ENCODE data around the gene FADS3. TPM values are rescaled to one million over a fixed set of nuclear protein-coding genes. Genes with fewer than 3 reads are reported as not detected.

FADS3 gene
- total and polyA plus RNA-seq, 2 donors (not counting 1 experiment from before 2014, with no cell fraction given) = 225 to 256 TPM

- Histone ChIP-seq H3K27ac (ENCODE audit: low read length in 2 of 2) (no peak overlapping the region), H3K27me3 (replicated peaks in 1 of 4; ENCODE audit: control extremely low read depth in 1 of 4, control insufficient read depth in 3 of 4, insufficient read depth in 4 of 4, low read length in 3 of 4) (no peaks in the 10 kb centered on the region), H3K36me3 (replicated peaks in 1 of 2; ENCODE audit: control extremely low read depth in 1 of 2, control insufficient read depth in 1 of 2, extremely low read depth in 1 of 2, insufficient read depth in 2 of 2, low read length in 1 of 2) (no peaks in the 10 kb centered on the region), H3K79me2 (ENCODE audit: control insufficient read depth, insufficient read depth, low read length) (no peaks in the 10 kb centered on the region), H4K20me1 (ENCODE audit: control insufficient read depth, insufficient read depth, low read length, poor library complexity, severe bottlenecking) (no peaks in the 10 kb centered on the region), H3K4me1 (ENCODE audit: control insufficient read depth in 2 of 2, insufficient read depth in 2 of 2, low read length in 2 of 2) (no peaks in the 10 kb centered on the region), H3K4me3 (ENCODE audit: control extremely low read depth in 1 of 5, extremely low read depth in 1 of 5, insufficient read depth in 1 of 5, low read depth in 2 of 5, low read length in 4 of 5) (no peak overlapping the region), H3K4me2 (replicated peaks; ENCODE audit: low read depth, low read length, poor library complexity, severe bottlenecking) (no peak overlapping the region), H2AFZ (ENCODE audit: insufficient read depth, low read depth, low read length, poor library complexity, severe bottlenecking) (no peak overlapping the region), H3K9me3 (ENCODE audit: control extremely low read depth in 1 of 3, control insufficient read depth in 2 of 3, insufficient read depth in 1 of 3, low read length in 2 of 3) (no peaks in the 10 kb centered on the region), H3K9ac (ENCODE audit: low read length) (no peak overlapping the region)
- Mint-ChIP-seq H3K4me3 (no peak overlapping the region), H3K27me3 (no peaks in the 10 kb centered on the region), H3K27ac (no peak overlapping the region), H3K9me3 (ENCODE audit: insufficient read depth) (no peaks in the 10 kb centered on the region), H3K4me1 (no peaks in the 10 kb centered on the region)
- ChIA-PET POLR2A (no interaction called here), CTCF (interaction anchor here (1.3 kb wide), 1 partner anchor 253 kb away, joined by 3 read pairs; no protein-coding TSS in a partner anchor)
- no peak for DNase-seq
- WGBS (ENCODE audit: insufficient coverage) = 91% methylated on average over 13 of the region's 14 CpGs
- intact Hi-C loops (cut with micrococcal nuclease) = no loop called here
- TF ChIP-seq CTCF (IDR thresholded peaks at IDR 0.05) (no peak), EZH2 (IDR thresholded peaks at IDR 0.05; ENCODE audit: borderline replicate concordance, insufficient read depth, low read depth, low read length, poor library complexity, severe bottlenecking) (no peak)
- ATAC-seq (ENCODE audit: low read depth) = no peak
Measured at GRCh38 chr11:61854966-61855714, 36.2 kb downstream of the FADS3 start.

- Mint-ChIP-seq H3K9me3 (ENCODE audit: insufficient read depth) (no peaks in the 10 kb centered on the region), H3K27ac (no peak overlapping the region), H3K27me3 (no peaks in the 10 kb centered on the region), H3K4me3 (no peak overlapping the region), H3K4me1 (no peaks in the 10 kb centered on the region)
- intact Hi-C loops (cut with micrococcal nuclease) = no loop called here
- DNase-seq (no peak), ATAC-seq (ENCODE audit: low read depth) (no peak)
- H3K9me3 ChIP-seq (ENCODE audit: control extremely low read depth in 1 of 3, control insufficient read depth in 2 of 3, insufficient read depth in 1 of 3, low read length in 2 of 3) = no peaks in the 10 kb centered on the region
- H3K4me1 ChIP-seq (ENCODE audit: control insufficient read depth in 2 of 2, insufficient read depth in 2 of 2, low read length in 2 of 2) = no peaks in the 10 kb centered on the region
- WGBS (ENCODE audit: insufficient coverage) = 97% methylated on average over 13 of the region's 17 CpGs
- CTCF ChIA-PET = interaction anchor here (1.1 to 1.3 kb wide), 3 partner anchors 227 to 456 kb away, joined by 3 read pairs; no protein-coding TSS in a partner anchor
- H3K27ac ChIP-seq (ENCODE audit: low read length in 2 of 2) = no peak overlapping the region
- H3K4me3 ChIP-seq (ENCODE audit: control extremely low read depth in 1 of 5, extremely low read depth in 1 of 5, insufficient read depth in 1 of 5, low read depth in 2 of 5, low read length in 4 of 5) = no peak overlapping the region
- TF ChIP-seq CTCF (IDR thresholded peaks at IDR 0.05) (no peak), EZH2 (IDR thresholded peaks at IDR 0.05; ENCODE audit: borderline replicate concordance, insufficient read depth, low read depth, low read length, poor library complexity, severe bottlenecking) (no peak)
- no peaks in the 10 kb centered on the region for H3K27me3 ChIP-seq (replicated peaks in 1 of 4; ENCODE audit: control extremely low read depth in 1 of 4, control insufficient read depth in 3 of 4, insufficient read depth in 4 of 4, low read length in 3 of 4)
- H3K9ac ChIP-seq (ENCODE audit: low read length) = no peak overlapping the region
- no peaks in the 10 kb centered on the region for H3K36me3 ChIP-seq (replicated peaks in 1 of 2; ENCODE audit: control extremely low read depth in 1 of 2, control insufficient read depth in 1 of 2, extremely low read depth in 1 of 2, insufficient read depth in 2 of 2, low read length in 1 of 2)
- no peaks in the 10 kb centered on the region for H4K20me1 ChIP-seq (ENCODE audit: control insufficient read depth, insufficient read depth, low read length, poor library complexity, severe bottlenecking)
- no peak overlapping the region for H3K4me2 ChIP-seq (replicated peaks; ENCODE audit: low read depth, low read length, poor library complexity, severe bottlenecking)
- H3K79me2 ChIP-seq (ENCODE audit: control insufficient read depth, insufficient read depth, low read length) = no peaks in the 10 kb centered on the region
- POLR2A ChIA-PET = no interaction called here
- no peak overlapping the region for H2AFZ ChIP-seq (ENCODE audit: insufficient read depth, low read depth, low read length, poor library complexity, severe bottlenecking)
Measured at GRCh38 chr11:61854206-61854895, 37.0 kb downstream of the FADS3 start.
